ENCODE data around the gene P2RX6.
"Not testable (repeated sequence)": the region's sequence is repeated elsewhere in the genome, so short reads cannot be mapped to it uniquely, and the experiment has no call there.

Gene P2RX6

DNA sequence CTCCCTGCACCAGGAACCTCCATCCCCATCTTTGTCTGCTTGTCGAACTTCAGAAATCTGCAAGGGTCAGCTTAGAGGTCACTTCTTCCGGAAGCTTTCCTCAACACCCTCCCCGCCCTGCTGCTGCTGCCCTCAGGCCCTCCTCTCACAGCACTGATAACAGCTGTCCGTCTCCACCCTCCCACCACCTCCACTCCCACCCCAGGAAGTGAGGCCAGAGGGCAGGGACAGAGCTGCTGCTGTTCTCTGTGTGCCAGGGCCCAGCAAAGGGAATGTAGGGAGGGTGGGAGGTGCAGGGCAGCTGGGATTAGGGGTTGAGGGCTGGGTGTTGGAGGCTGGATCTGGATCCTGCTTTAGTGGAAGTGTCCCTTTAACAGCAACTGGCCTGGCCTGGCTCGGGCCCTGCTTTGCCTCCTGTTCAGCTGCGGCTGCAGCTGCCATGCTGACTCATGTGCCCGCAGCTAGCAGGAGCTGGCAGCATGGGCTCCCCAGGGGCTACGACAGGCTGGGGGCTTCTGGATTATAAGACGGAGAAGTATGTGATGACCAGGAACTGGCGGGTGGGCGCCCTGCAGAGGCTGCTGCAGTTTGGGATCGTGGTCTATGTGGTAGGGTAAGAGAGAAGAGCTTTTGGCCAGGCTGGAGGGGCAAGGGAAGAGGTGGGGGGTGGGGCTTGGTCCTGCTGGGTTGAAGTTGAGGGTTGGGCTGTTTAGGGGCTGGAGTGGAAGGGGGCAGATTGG, at the start of gene P2RX6:
Gene P2RX6, plus strand, starts transcription at position 440 of the 740 bp plus-strand sequence. Its CDS starts 10 bp downstream, at position 450.
- no peaks in the 10 kb centered on the region for H3K36me3 ChIP-seq (ENCODE audit: control insufficient read depth, insufficient read depth, low read length)
- H3K9me3 ChIP-seq (ENCODE audit: control insufficient read depth, insufficient read depth, low read length), result no peaks in the 10 kb centered on the region
- no peak for DNase-seq (ENCODE audit: low read depth, low spot score)
- no CpG with 5 or more reads among the region's 12 CpGs for WGBS (ENCODE audit: insufficient coverage, insufficient read length)
- peak within 1 kb of the TSS; percentile 49; the same call in 1 of the 2 replicates for H3K4me3 ChIP-seq (ENCODE audit: low read length)
- H3K27ac ChIP-seq (ENCODE audit: low read length), result no peak within 1 kb of the TSS
- no peaks in the 10 kb centered on the region for H3K27me3 ChIP-seq (ENCODE audit: control insufficient read depth, insufficient read depth, low read length)
- peaks cover 2% of the 10 kb centered on the region; the same call in 1 of the 2 replicates for H3K4me1 ChIP-seq (ENCODE audit: control insufficient read depth, insufficient read depth, low read length)

- H3K27ac ChIP-seq (ENCODE audit: low read length), result no peak overlapping the region
- H3K27me3 ChIP-seq (ENCODE audit: control insufficient read depth, insufficient read depth, low read length), result peaks cover 35% of the 10 kb centered on the region
- DNase-seq (ENCODE audit: low read depth, low spot score), result no peak
- no CpG with 5 or more reads among the region's 13 CpGs for WGBS (ENCODE audit: insufficient coverage, insufficient read length)
- H3K9me3 ChIP-seq (ENCODE audit: control insufficient read depth, insufficient read depth, low read length), result no peaks in the 10 kb centered on the region
- H3K36me3 ChIP-seq (ENCODE audit: control insufficient read depth, insufficient read depth, low read length), result no peaks in the 10 kb centered on the region
- H3K4me3 ChIP-seq (ENCODE audit: low read length), result no peak overlapping the region
- peaks cover 4% of the 10 kb centered on the region for H3K4me1 ChIP-seq (ENCODE audit: control insufficient read depth, insufficient read depth, low read length)
Observed at GRCh38 chr22:20965888-20966855, 48.8 kb upstream of the P2RX6 start.

GRCh38 chr22:20966883-20967696, 47.9 kb upstream of the P2RX6 start, which contains the start of gene AIFM3:
TSS of gene AIFM3 (plus strand) at chr22:20967255. CDS start at chr22:20967945, 690 bp downstream.
- H3K9me3 ChIP-seq (ENCODE audit: control insufficient read depth, insufficient read depth, low read length), result no peaks in the 10 kb centered on the region
- peaks cover 35% of the 10 kb centered on the region for H3K27me3 ChIP-seq (ENCODE audit: control insufficient read depth, insufficient read depth, low read length)
- peaks cover 6% of the 10 kb centered on the region for H3K4me1 ChIP-seq (ENCODE audit: control insufficient read depth, insufficient read depth, low read length)
- no peak within 1 kb of the TSS for H3K4me3 ChIP-seq (ENCODE audit: low read length)
- DNase-seq (ENCODE audit: low read depth, low spot score), result no peak
- H3K27ac ChIP-seq (ENCODE audit: low read length), result no peak within 1 kb of the TSS
- no peaks in the 10 kb centered on the region for H3K36me3 ChIP-seq (ENCODE audit: control insufficient read depth, insufficient read depth, low read length)
- no CpG with 5 or more reads among the region's 22 CpGs for WGBS (ENCODE audit: insufficient coverage, insufficient read length)

DNA sequence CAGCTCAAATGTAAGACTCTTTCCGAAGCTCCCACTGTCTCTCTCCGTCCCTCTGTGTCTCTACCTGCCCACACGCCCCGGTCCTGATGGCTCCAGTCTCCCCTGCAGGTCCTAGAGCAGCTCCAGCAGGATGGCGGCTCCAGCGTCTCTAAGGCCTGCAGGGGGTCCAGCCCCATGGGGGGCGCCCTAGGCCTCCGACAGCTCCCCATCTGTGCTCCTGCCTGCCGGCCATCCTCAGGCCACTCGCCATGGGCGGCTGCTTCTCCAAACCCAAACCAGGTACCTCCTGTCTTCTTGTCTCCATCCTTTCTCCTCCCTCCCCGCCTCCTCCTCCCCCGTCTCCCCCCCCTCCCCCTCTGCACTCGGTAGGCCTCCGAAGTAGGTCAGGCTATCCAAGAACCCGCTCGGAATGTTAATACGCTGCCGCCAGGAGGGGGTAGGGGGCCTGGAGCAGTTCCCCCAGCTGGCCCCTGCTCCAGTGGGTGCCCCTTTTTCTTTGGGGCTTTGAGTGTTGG, 47.2 kb upstream of the P2RX6 start:
- DNase-seq (ENCODE audit: low read depth, low spot score), result no peak

GRCh38 chr22:20968281-20968977, 46.5 kb upstream of the P2RX6 start:
- Histone ChIP-seq H3K4me1 (ENCODE audit: control insufficient read depth, insufficient read depth, low read length) (peaks cover 6% of the 10 kb centered on the region), H3K4me3 (ENCODE audit: low read length) (no peak overlapping the region), H3K9me3 (ENCODE audit: control insufficient read depth, insufficient read depth, low read length) (no peaks in the 10 kb centered on the region), H3K27me3 (ENCODE audit: control insufficient read depth, insufficient read depth, low read length) (peaks cover 35% of the 10 kb centered on the region), H3K27ac (ENCODE audit: low read length) (no peak overlapping the region), H3K36me3 (ENCODE audit: control insufficient read depth, insufficient read depth, low read length) (no peaks in the 10 kb centered on the region)
- no CpG with 5 or more reads among the region's 7 CpGs for WGBS (ENCODE audit: insufficient coverage, insufficient read length)
- DNase-seq (ENCODE audit: low read depth, low spot score), result no peak

More for the DNA sequence above, 47.2 kb upstream of the P2RX6 start:
- H3K4me1 ChIP-seq (ENCODE audit: control insufficient read depth, insufficient read depth, low read length), result peaks cover 6% of the 10 kb centered on the region
- no peaks in the 10 kb centered on the region for H3K9me3 ChIP-seq (ENCODE audit: control insufficient read depth, insufficient read depth, low read length)
- H3K4me3 ChIP-seq (ENCODE audit: low read length), result no peak overlapping the region
- no CpG with 5 or more reads among the region's 19 CpGs for WGBS (ENCODE audit: insufficient coverage, insufficient read length)
- no peaks in the 10 kb centered on the region for H3K36me3 ChIP-seq (ENCODE audit: control insufficient read depth, insufficient read depth, low read length)
- no peak overlapping the region for H3K27ac ChIP-seq (ENCODE audit: low read length)
- H3K27me3 ChIP-seq (ENCODE audit: control insufficient read depth, insufficient read depth, low read length), result peaks cover 35% of the 10 kb centered on the region

GRCh38 chr22:20970939-20971657, 43.9 kb upstream of the P2RX6 start:
- H3K27ac ChIP-seq (ENCODE audit: low read length), result no peak overlapping the region
- peaks cover 12% of the 10 kb centered on the region; the same call in 1 of the 2 replicates for H3K27me3 ChIP-seq (ENCODE audit: control insufficient read depth, insufficient read depth, low read length)
- no peak for DNase-seq (ENCODE audit: low read depth, low spot score)
- WGBS (ENCODE audit: insufficient coverage, insufficient read length), result no CpG with 5 or more reads among the region's 4 CpGs
- no peak overlapping the region for H3K4me3 ChIP-seq (ENCODE audit: low read length)
- H3K9me3 ChIP-seq (ENCODE audit: control insufficient read depth, insufficient read depth, low read length), result no peaks in the 10 kb centered on the region
- peaks cover 6% of the 10 kb centered on the region for H3K4me1 ChIP-seq (ENCODE audit: control insufficient read depth, insufficient read depth, low read length)
- H3K36me3 ChIP-seq (ENCODE audit: control insufficient read depth, insufficient read depth, low read length), result no peaks in the 10 kb centered on the region

DNA sequence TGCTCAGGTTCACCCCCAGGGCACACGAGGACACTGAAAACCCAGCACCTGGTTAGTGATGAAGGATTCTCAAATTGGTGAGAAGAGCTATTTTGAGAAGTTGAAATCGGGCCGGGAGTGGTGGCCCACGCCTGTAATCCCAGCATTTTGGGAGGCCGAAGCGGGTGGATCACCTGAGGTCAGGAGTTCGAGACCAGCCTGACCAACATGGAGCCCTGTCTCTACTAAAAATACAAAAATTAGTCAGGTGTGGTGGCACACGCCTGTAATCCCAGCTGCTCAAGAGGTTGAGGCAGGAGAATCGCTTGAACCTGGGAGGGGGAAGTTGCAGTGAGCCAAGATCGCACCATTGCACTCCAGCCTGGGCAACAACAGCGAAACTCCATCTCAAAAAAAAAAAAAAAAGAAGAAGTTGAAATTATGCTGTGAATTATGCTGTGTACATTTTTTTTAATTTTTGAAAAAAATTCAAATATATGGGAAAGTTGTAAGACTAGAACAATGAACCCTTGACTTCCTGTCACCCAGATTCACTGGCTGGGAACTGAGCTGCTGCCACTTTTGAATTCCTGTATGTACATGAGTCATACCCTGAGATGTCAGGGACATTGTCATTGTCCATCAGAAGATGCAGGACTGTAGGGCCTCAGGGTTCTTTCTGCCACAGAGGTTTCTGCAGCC, 42.8 kb upstream of the P2RX6 start:
- H3K4me3 ChIP-seq (ENCODE audit: low read length); H3K27ac ChIP-seq (ENCODE audit: low read length); DNase-seq (ENCODE audit: low read depth, low spot score); H3K9me3 ChIP-seq (ENCODE audit: control insufficient read depth, insufficient read depth, low read length); H3K4me1 ChIP-seq (ENCODE audit: control insufficient read depth, insufficient read depth, low read length); H3K27me3 ChIP-seq (ENCODE audit: control insufficient read depth, insufficient read depth, low read length); H3K36me3 ChIP-seq (ENCODE audit: control insufficient read depth, insufficient read depth, low read length): not testable (repeated sequence)
- WGBS (ENCODE audit: insufficient coverage, insufficient read length), result no CpG with 5 or more reads among the region's 11 CpGs

DNA sequence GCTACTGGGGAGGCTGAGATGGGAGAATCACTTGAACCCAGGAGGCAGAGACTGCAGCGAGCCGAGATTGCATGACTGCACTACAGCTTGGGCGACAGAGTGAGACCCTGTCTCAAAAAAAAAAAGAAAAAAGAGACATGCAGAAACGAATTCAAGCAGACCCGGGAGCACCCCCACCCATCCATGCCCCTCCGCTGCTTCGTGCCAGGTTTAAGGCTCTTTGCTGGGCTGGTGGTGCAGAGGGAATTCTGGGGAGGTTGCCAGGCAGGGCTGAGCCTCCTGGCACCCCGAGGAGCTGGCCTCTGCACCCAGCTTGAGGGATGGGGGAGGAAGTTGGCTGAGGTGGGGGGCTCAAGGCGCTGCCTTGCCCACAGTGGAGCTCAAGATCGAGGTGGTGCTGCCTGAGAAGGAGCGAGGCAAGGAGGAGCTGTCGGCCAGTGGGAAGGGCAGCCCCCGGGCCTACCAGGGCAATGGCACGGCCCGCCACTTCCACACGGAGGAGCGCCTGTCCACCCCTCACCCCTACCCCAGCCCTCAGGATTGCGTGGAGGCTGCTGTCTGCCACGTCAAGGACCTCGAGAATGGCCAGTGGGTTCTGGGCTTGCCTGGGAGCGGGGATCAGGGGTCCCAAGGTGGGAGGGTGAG, 41.9 kb upstream of the P2RX6 start:
- H3K9me3 ChIP-seq (ENCODE audit: control insufficient read depth, insufficient read depth, low read length), result no peaks in the 10 kb centered on the region
- H3K4me3 ChIP-seq (ENCODE audit: low read length), result no peak overlapping the region
- WGBS (ENCODE audit: insufficient coverage, insufficient read length), result no CpG with 5 or more reads among the region's 21 CpGs
- no peak overlapping the region for H3K27ac ChIP-seq (ENCODE audit: low read length)
- peaks cover 4% of the 10 kb centered on the region for H3K4me1 ChIP-seq (ENCODE audit: control insufficient read depth, insufficient read depth, low read length)
- no peak for DNase-seq (ENCODE audit: low read depth, low spot score)
- H3K27me3 ChIP-seq (ENCODE audit: control insufficient read depth, insufficient read depth, low read length), result peaks cover 3% of the 10 kb centered on the region; the same call in 1 of the 2 replicates
- H3K36me3 ChIP-seq (ENCODE audit: control insufficient read depth, insufficient read depth, low read length), result no peaks in the 10 kb centered on the region

Measured in iPS DF 6.9 (cell line).